ENCODE measurements around the gene R3HDM4.

Gene R3HDM4

GRCh38 chr19:947707-948539 lies 34.9 kb upstream of the R3HDM4 start:
- no peak overlapping the region for H3K4me2 ChIP-seq (ENCODE audit: low read length)
- TF ChIP-seq CTCF (IDR thresholded peaks at IDR 0.05; ENCODE audit: low read length), result no peak
- TF ChIP-seq EZH2 (IDR thresholded peaks at IDR 0.05; ENCODE audit: borderline replicate concordance, low read length), result no peak
- no peak overlapping the region for H3K9ac ChIP-seq (ENCODE audit: low read length)

GRCh38 chr19:947090-947706 lies 34.2 kb upstream of the R3HDM4 start:
- no peak overlapping the region for H2AFZ ChIP-seq (ENCODE audit: low read length)
- H3K4me2 ChIP-seq (ENCODE audit: low read length), result no peak overlapping the region
- no peaks in the 10 kb centered on the region for H3K79me2 ChIP-seq (ENCODE audit: insufficient read depth, low read length)
- H3K4me3 ChIP-seq (ENCODE audit: low read depth, low read length, poor library complexity, severe bottlenecking), result no peak overlapping the region
- H3K9me3 ChIP-seq (ENCODE audit: low read length), result no peaks in the 10 kb centered on the region
- no peak for TF ChIP-seq EZH2 (IDR thresholded peaks at IDR 0.05; ENCODE audit: borderline replicate concordance, low read length)
- TF ChIP-seq CTCF (IDR thresholded peaks at IDR 0.05; ENCODE audit: low read length), result no peak
- no peaks in the 10 kb centered on the region; the same call in 1 of the 2 replicates for H3K36me3 ChIP-seq (ENCODE audit: insufficient read depth, low read length)
- H4K20me1 ChIP-seq (ENCODE audit: insufficient read depth, low read length), result no peaks in the 10 kb centered on the region
- no peak overlapping the region for H3K9ac ChIP-seq (ENCODE audit: low read length)
- no peaks in the 10 kb centered on the region for H3K9me2 ChIP-seq (ENCODE audit: low read depth, low read length)
- H3K27me3 ChIP-seq (ENCODE audit: insufficient read depth, low read length), result peaks cover 24% of the 10 kb centered on the region
- H3K4me1 ChIP-seq (ENCODE audit: insufficient read depth, low read length, severe bottlenecking), result no peaks in the 10 kb centered on the region
- no peaks in the 10 kb centered on the region for H3F3A ChIP-seq (ENCODE audit: insufficient read depth, low read length)
- no peak overlapping the region for H3K27ac ChIP-seq (ENCODE audit: low read depth, low read length, poor library complexity, severe bottlenecking)

More at GRCh38 chr19:947707-948539, 34.9 kb upstream of the R3HDM4 start:
- H3K79me2 ChIP-seq (ENCODE audit: insufficient read depth, low read length), result no peaks in the 10 kb centered on the region
- H3F3A ChIP-seq (ENCODE audit: insufficient read depth, low read length), result no peaks in the 10 kb centered on the region
- H3K4me1 ChIP-seq (ENCODE audit: insufficient read depth, low read length, severe bottlenecking), result no peaks in the 10 kb centered on the region
- H3K36me3 ChIP-seq (ENCODE audit: insufficient read depth, low read length), result no peaks in the 10 kb centered on the region; the same call in 1 of the 2 replicates
- no peaks in the 10 kb centered on the region for H3K9me3 ChIP-seq (ENCODE audit: low read length)
- H4K20me1 ChIP-seq (ENCODE audit: insufficient read depth, low read length), result no peaks in the 10 kb centered on the region
- peaks cover 27% of the 10 kb centered on the region for H3K27me3 ChIP-seq (ENCODE audit: insufficient read depth, low read length)
- no peaks in the 10 kb centered on the region for H3K9me2 ChIP-seq (ENCODE audit: low read depth, low read length)
- no peak overlapping the region for H3K27ac ChIP-seq (ENCODE audit: low read depth, low read length, poor library complexity, severe bottlenecking)
- no peak overlapping the region for H3K4me3 ChIP-seq (ENCODE audit: low read depth, low read length, poor library complexity, severe bottlenecking)
- no peak overlapping the region for H2AFZ ChIP-seq (ENCODE audit: low read length)

- Histone ChIP-seq H3K9me2 (ENCODE audit: low read depth, low read length) (no peaks in the 10 kb centered on the region), H2AFZ (ENCODE audit: low read length) (no peak overlapping the region), H3K27me3 (ENCODE audit: insufficient read depth, low read length) (peaks cover 24% of the 10 kb centered on the region), H3F3A (ENCODE audit: insufficient read depth, low read length) (no peaks in the 10 kb centered on the region), H3K27ac (ENCODE audit: low read depth, low read length, poor library complexity, severe bottlenecking) (no peak overlapping the region), H3K9me3 (ENCODE audit: low read length) (no peaks in the 10 kb centered on the region), H4K20me1 (ENCODE audit: insufficient read depth, low read length) (no peaks in the 10 kb centered on the region), H3K4me2 (ENCODE audit: low read length) (no peak overlapping the region), H3K4me1 (ENCODE audit: insufficient read depth, low read length, severe bottlenecking) (no peaks in the 10 kb centered on the region), H3K36me3 (ENCODE audit: insufficient read depth, low read length) (no peaks in the 10 kb centered on the region; the same call in 1 of the 2 replicates), H3K4me3 (ENCODE audit: low read depth, low read length, poor library complexity, severe bottlenecking) (no peak overlapping the region), H3K9ac (ENCODE audit: low read length) (no peak overlapping the region), H3K79me2 (ENCODE audit: insufficient read depth, low read length) (no peaks in the 10 kb centered on the region)
- TF ChIP-seq CTCF (IDR thresholded peaks at IDR 0.05; ENCODE audit: low read length) (no peak), EZH2 (IDR thresholded peaks at IDR 0.05; ENCODE audit: borderline replicate concordance, low read length) (no peak)
Observed at GRCh38 chr19:945401-946252, 32.6 kb upstream of the R3HDM4 start.

All from OCI-LY1 (cell line).